Bronchial epithelial cell (primary cell): ENCODE results near the gene TCF4. TPM values are rescaled to one million over a fixed set of nuclear protein-coding genes. Genes with fewer than 3 reads are reported as not detected.

Experiments
- DNase-seq: peaks from one replicate; pipeline ENCODE4 v3.0.0-alpha.2; 2010; ENCODE audit warnings: low read depth
- FAIRE-seq: peaks from 2 replicates; lab custom pipeline; 2011; peaks lifted over from hg19 to GRCh38; lab: Jason Lieb, UNC
- H3K27me3 ChIP-seq: 2 replicates; pipeline ENCODE4 v1.5.1; 2011; ENCODE audit warnings: low read length; ENCODE audit not compliant: control insufficient read depth, insufficient read depth
- H3K36me3 ChIP-seq: 2 replicates; pipeline ENCODE4 v1.5.1; 2011; ENCODE audit warnings: low read length; ENCODE audit not compliant: control insufficient read depth, insufficient read depth
- H3K4me3 ChIP-seq: 2 replicates; pipeline ENCODE4 v1.5.1; 2011; ENCODE audit warnings: mild to moderate bottlenecking, low read depth, low read length, control low read depth
- CTCF ChIP-seq: IDR thresholded peaks from 2 replicates; pipeline ENCODE4 v1.5.1; 2011; ENCODE audit warnings: mild to moderate bottlenecking, moderate library complexity, low read length, control low read depth, inconsistent platforms; ENCODE audit not compliant: insufficient read depth, severe bottlenecking
- total RNA-seq: library from RNA; depleted of rRNA; stranded (reverse); fragments of >200 nt; gene quantifications from 2 replicates; pipeline ENCODE4 v1.2.1, GENCODE V29; 2014

TCF4 gene
- total RNA-seq, 1 donor from 2014 or later, result 10.0 TPM

- no peaks in the 10 kb centered on the region for H3K36me3 ChIP-seq
- DNase-seq (peak; percentile 13), FAIRE-seq (no peak)
- no peaks in the 10 kb centered on the region for H3K27me3 ChIP-seq
- no peak for TF ChIP-seq CTCF
- H3K4me3 ChIP-seq, result no peak overlapping the region
Observed at GRCh38 chr18:55419132-55419946, 168.7 kb downstream of the TCF4 start.

GRCh38 chr18:55418439-55418838, 169.6 kb downstream of the TCF4 start:
- DNase-seq, result no peak
- H3K36me3 ChIP-seq, result no peaks in the 10 kb centered on the region

GRCh38 chr18:55416791-55417190, 171.2 kb downstream of the TCF4 start:
- no peak for TF ChIP-seq CTCF
- FAIRE-seq (no peak), DNase-seq (no peak)

More at GRCh38 chr18:55418439-55418838, 169.6 kb downstream of the TCF4 start:
- FAIRE-seq, result no peak
- Histone ChIP-seq H3K4me3 (no peak overlapping the region), H3K27me3 (no peaks in the 10 kb centered on the region)
- TF ChIP-seq CTCF, result no peak

GRCh38 chr18:55415258-55415871, 172.6 kb downstream of the TCF4 start:
- H3K36me3 ChIP-seq, result no peaks in the 10 kb centered on the region
- H3K27me3 ChIP-seq, result no peaks in the 10 kb centered on the region
- DNase-seq, result peak; percentile 66
- TF ChIP-seq CTCF, result peak; percentile 79
- no peak for FAIRE-seq
- no peak overlapping the region for H3K4me3 ChIP-seq

More at GRCh38 chr18:55416791-55417190, 171.2 kb downstream of the TCF4 start:
- Histone ChIP-seq H3K36me3 (no peaks in the 10 kb centered on the region), H3K4me3 (no peak overlapping the region), H3K27me3 (no peaks in the 10 kb centered on the region)

GRCh38 chr18:55414475-55414874, 173.5 kb downstream of the TCF4 start:
- TF ChIP-seq CTCF, result no peak
- no peak for FAIRE-seq

More at GRCh38 chr18:55414475-55414874, 173.5 kb downstream of the TCF4 start:
- H3K4me3 ChIP-seq, result no peak overlapping the region
- DNase-seq, result no peak
- no peaks in the 10 kb centered on the region for H3K27me3 ChIP-seq
- H3K36me3 ChIP-seq, result no peaks in the 10 kb centered on the region
